ENCODE results near the gene VAV1.
"Not testable (repeated sequence)": the region's sequence is repeated elsewhere in the genome, so short reads cannot be mapped to it uniquely, and the experiment has no call there.

VAV1 gene

GRCh38 chr19:6744381-6745301 lies 27.9 kb upstream of the VAV1 start (continued):
- TF ChIP-seq MEIS1 (CRISPR knock-in tag; IDR thresholded peaks at IDR 0.05; ENCODE audit: borderline replicate concordance), result no peak

- ChIA-PET CTCF (no interaction called here), POLR2A (interaction anchor here (0.6 kb wide), 1 partner anchor 18 kb away, joined by 5 read pairs; no protein-coding TSS in a partner anchor)
- no peak overlapping the region for H3K4me3 ChIP-seq (ENCODE audit: low read depth, low read length)
- H3K36me3 ChIP-seq (ENCODE audit: control insufficient read depth in 2 of 2, insufficient read depth in 1 of 2, low read length in 2 of 2), result peaks cover 43 to 65% of the 10 kb centered on the region in 2 experiments
- H3K27ac ChIP-seq (ENCODE audit: extremely low read depth, low read depth, low read length), result no peak overlapping the region
- TF ChIP-seq ZNF777 (tag by site-specific recombination; IDR thresholded peaks at IDR 0.05; ENCODE audit: borderline replicate concordance) (no peak), YY1 (tag by site-specific recombination; IDR thresholded peaks at IDR 0.05) (no peak), SALL2 (tag by site-specific recombination; IDR thresholded peaks at IDR 0.05; ENCODE audit: borderline replicate concordance) (no peak), ZNF791 (tag by site-specific recombination; IDR thresholded peaks at IDR 0.05) (no peak), SP3 (tag by site-specific recombination; IDR thresholded peaks at IDR 0.05) (no peak), ZBTB20 (tag by site-specific recombination; IDR thresholded peaks at IDR 0.05) (no peak), GFI1B (tag by site-specific recombination; IDR thresholded peaks at IDR 0.05) (no peak), ZNF544 (tag by site-specific recombination; IDR thresholded peaks at IDR 0.05) (no peak), ZSCAN30 (tag by site-specific recombination; IDR thresholded peaks at IDR 0.05) (no peak), YY2 (tag by site-specific recombination; IDR thresholded peaks at IDR 0.05) (no peak), KLF1 (tag by site-specific recombination; IDR thresholded peaks at IDR 0.05) (no peak), KLF9 (tag by site-specific recombination; IDR thresholded peaks at IDR 0.05; ENCODE audit: low read depth) (no peak), ZNF112 (tag by site-specific recombination; IDR thresholded peaks at IDR 0.05) (no peak), ZSCAN23 (tag by site-specific recombination; IDR thresholded peaks at IDR 0.05) (no peak)
- TF ChIP-seq, protein P1, sequence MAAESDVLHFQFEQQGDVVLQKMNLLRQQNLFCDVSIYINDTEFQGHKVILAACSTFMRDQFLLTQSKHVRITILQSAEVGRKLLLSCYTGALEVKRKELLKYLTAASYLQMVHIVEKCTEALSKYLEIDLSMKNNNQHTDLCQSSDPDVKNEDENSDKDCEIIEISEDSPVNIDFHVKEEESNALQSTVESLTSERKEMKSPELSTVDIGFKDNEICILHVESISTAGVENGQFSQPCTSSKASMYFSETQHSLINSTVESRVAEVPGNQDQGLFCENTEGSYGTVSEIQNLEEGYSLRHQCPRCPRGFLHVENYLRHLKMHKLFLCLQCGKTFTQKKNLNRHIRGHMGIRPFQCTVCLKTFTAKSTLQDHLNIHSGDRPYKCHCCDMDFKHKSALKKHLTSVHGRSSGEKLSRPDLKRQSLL (tag by site-specific recombination; IDR thresholded peaks at IDR 0.05), result no peak
- H3K4me1 ChIP-seq (ENCODE audit: control insufficient read depth, insufficient read depth, low read length), result peaks cover 25% of the 10 kb centered on the region
- H3K9me3 ChIP-seq (ENCODE audit: control insufficient read depth, insufficient read depth, low read depth, low read length), result no peaks in the 10 kb centered on the region
Measured at GRCh38 chr19:6745965-6746364, 26.5 kb upstream of the VAV1 start.

GRCh38 chr19:6748543-6748942 lies 24.0 kb upstream of the VAV1 start:
- H3K27ac ChIP-seq (ENCODE audit: extremely low read depth, low read depth, low read length); POLR2A ChIA-PET: not testable (repeated sequence)

GRCh38 chr19:6750062-6750461 lies 22.4 kb upstream of the VAV1 start:
- no peak overlapping the region for H3K27ac ChIP-seq (ENCODE audit: extremely low read depth, low read depth, low read length)
- ChIA-PET POLR2A (no interaction called here), CTCF (no interaction called here)
- TF ChIP-seq, protein P2, sequence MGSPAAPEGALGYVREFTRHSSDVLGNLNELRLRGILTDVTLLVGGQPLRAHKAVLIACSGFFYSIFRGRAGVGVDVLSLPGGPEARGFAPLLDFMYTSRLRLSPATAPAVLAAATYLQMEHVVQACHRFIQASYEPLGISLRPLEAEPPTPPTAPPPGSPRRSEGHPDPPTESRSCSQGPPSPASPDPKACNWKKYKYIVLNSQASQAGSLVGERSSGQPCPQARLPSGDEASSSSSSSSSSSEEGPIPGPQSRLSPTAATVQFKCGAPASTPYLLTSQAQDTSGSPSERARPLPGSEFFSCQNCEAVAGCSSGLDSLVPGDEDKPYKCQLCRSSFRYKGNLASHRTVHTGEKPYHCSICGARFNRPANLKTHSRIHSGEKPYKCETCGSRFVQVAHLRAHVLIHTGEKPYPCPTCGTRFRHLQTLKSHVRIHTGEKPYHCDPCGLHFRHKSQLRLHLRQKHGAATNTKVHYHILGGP (tag by site-specific recombination; IDR thresholded peaks at IDR 0.05), result no peak
- TF ChIP-seq, protein P3, sequence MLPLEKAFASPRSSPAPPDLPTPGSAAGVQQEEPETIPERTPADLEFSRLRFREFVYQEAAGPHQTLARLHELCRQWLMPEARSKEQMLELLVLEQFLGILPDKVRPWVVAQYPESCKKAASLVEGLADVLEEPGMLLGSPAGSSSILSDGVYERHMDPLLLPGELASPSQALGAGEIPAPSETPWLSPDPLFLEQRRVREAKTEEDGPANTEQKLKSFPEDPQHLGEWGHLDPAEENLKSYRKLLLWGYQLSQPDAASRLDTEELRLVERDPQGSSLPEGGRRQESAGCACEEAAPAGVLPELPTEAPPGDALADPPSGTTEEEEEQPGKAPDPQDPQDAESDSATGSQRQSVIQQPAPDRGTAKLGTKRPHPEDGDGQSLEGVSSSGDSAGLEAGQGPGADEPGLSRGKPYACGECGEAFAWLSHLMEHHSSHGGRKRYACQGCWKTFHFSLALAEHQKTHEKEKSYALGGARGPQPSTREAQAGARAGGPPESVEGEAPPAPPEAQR (tag by site-specific recombination; IDR thresholded peaks at IDR 0.05), result no peak
- TF ChIP-seq KLF1 (tag by site-specific recombination; IDR thresholded peaks at IDR 0.05) (no peak), ZNF529 (tag by site-specific recombination; IDR thresholded peaks at IDR 0.05; ENCODE audit: insufficient replicate concordance) (no peak), ZNF404 (tag by site-specific recombination; IDR thresholded peaks at IDR 0.05) (no peak)
- peaks cover 6% of the 10 kb centered on the region for H3K4me1 ChIP-seq (ENCODE audit: control insufficient read depth, insufficient read depth, low read length)
- H3K36me3 ChIP-seq (ENCODE audit: control insufficient read depth in 2 of 2, insufficient read depth in 1 of 2, low read length in 2 of 2), result peaks cover 49 to 72% of the 10 kb centered on the region in 2 experiments
- no peaks in the 10 kb centered on the region for H3K9me3 ChIP-seq (ENCODE audit: control insufficient read depth, insufficient read depth, low read depth, low read length)
- H3K4me3 ChIP-seq (ENCODE audit: low read depth, low read length), result no peak overlapping the region

More at GRCh38 chr19:6748543-6748942, 24.0 kb upstream of the VAV1 start:
- CTCF ChIA-PET, result interaction anchor here (0.7 to 1.0 kb wide), 2 partner anchors 10 to 12 kb away, joined by 3 to 4 read pairs; no protein-coding TSS in a partner anchor
- H3K9me3 ChIP-seq (ENCODE audit: control insufficient read depth, insufficient read depth, low read depth, low read length); H3K4me3 ChIP-seq (ENCODE audit: low read depth, low read length): not testable (repeated sequence)
- Histone ChIP-seq H3K4me1 (ENCODE audit: control insufficient read depth, insufficient read depth, low read length) (peaks cover 20% of the 10 kb centered on the region), H3K36me3 (ENCODE audit: control insufficient read depth in 2 of 2, insufficient read depth in 1 of 2, low read length in 2 of 2) (peaks cover 49 to 77% of the 10 kb centered on the region in 2 experiments)

All from HEK293 (cell line).